GM18867 (cell line): Measurements from ENCODE around the gene RNF11.
A peak's percentile ranks its signal among the peaks of the same experiment; 100 is the strongest.

Source experiments
- ATAC-seq: cut with Tn5 transposase; IDR thresholded peaks from one replicate; pipeline ENCODE4 v1.9.1; 2021; ENCODE audit warnings: mild to moderate bottlenecking, moderate library complexity; ENCODE audit not compliant: unreplicated experiment

The RNF11 gene

GRCh38 chr1:51294566-51295184, 58.6 kb downstream of the RNF11 start:
- ATAC-seq, result no peak

- no peak for ATAC-seq
Measured at GRCh38 chr1:51295926-51296325, 59.9 kb downstream of the RNF11 start.

- peak; percentile 67 for ATAC-seq
Measured at GRCh38 chr1:51296383-51297357, 60.6 kb downstream of the RNF11 start.

- ATAC-seq, result no peak
Measured at GRCh38 chr1:51297401-51298321, 61.6 kb downstream of the RNF11 start.

GRCh38 chr1:51298322-51298705, 62.2 kb downstream of the RNF11 start:
- ATAC-seq, result no peak

- no peak for ATAC-seq
Measured at GRCh38 chr1:51299185-51299885, 63.3 kb downstream of the RNF11 start.

- no peak for ATAC-seq
Measured at GRCh38 chr1:51299981-51300670, 64.1 kb downstream of the RNF11 start.

- no peak for ATAC-seq
Measured at GRCh38 chr1:51301152-51301843, 65.2 kb downstream of the RNF11 start.

DNA sequence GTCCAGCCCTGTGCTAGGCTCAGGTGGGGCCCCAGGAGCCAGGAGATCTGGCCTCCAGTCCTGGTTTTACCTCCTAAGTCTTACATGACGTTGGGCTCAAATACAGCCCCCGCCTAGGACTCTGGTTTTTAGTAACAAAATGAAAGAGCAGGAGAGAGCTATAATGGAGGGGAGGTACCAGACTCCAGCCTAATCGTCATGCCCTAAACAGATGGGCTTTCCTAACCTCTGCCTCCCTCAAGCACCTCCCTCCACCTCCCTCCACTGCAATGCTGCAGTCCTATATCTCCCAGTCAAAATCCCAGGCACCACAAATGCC, 65.7 kb downstream of the RNF11 start:
- ATAC-seq, result no peak

GRCh38 chr1:51302270-51302669, 66.2 kb downstream of the RNF11 start:
- ATAC-seq, result no peak

GRCh38 chr1:51302746-51303145, 66.7 kb downstream of the RNF11 start:
- ATAC-seq, result no peak

DNA sequence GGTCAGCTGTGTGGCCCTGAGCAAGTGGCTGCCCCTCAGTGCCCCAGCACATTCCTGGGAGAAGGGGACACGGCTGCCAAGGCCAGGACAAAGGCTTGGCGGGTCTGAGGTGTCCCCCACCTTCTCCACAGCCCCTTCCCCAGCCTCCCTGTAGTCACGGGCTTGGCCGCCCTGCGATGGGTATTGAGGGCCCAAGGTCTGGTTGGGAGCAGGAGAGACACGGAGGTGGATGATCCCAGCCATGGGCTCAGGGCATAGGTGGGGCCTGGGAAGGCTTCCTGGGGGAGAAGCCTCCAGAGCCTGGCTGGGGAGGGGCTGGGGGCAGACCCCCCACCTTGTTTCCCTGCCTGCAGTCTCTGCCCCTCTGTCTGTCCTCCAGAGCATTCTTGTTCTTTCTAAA, 67.2 kb downstream of the RNF11 start:
- ATAC-seq, result no peak

GRCh38 chr1:51303751-51304251, 67.7 kb downstream of the RNF11 start:
- peak; percentile 35 for ATAC-seq

DNA sequence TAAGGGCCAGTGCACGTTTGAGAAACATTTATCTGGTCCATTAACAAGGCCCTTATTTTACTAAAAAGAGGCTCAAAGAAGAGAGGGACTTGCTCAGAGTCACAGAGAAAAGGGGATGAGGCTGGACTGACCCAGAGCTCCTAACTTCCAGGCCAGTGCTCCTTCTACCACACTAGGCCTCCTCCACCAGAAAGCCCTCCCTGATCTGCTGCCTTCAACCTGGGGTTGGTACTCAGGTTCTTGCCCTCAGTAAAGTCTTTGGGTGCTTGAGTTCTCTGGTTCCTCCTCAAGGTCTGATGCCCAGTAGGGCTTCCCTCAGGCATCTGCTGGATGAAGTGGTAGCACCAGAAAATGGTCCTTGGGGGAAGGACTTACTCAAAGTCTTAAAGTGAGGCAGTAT, 68.3 kb downstream of the RNF11 start:
- ATAC-seq, result no peak

- ATAC-seq, result no peak
Measured at GRCh38 chr1:51305371-51305823, 69.3 kb downstream of the RNF11 start.

DNA sequence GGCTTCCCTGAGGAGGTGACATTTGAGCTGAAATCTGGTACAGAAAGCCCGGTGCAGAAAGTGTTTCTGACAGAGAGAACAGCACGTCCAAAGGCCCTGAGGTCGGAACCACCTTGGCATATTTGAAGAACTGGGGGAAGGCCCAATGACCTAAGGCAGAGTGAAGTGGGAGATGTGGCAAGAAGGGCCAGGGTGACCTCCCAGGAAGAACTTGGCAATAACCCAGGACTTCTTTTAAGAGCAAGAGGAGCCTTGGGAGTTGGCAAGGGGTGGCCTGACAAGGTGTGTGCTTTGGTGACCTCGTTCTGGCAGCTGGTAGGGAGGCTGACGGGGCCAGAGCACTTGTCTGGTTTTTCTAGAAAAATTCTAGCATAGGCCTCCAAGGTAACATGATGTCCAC, 70.9 kb downstream of the RNF11 start:
- no peak for ATAC-seq

- no peak for ATAC-seq
Measured at GRCh38 chr1:51308636-51309035, 72.6 kb downstream of the RNF11 start.

GRCh38 chr1:51309291-51309690, 73.2 kb downstream of the RNF11 start:
- no peak for ATAC-seq

DNA sequence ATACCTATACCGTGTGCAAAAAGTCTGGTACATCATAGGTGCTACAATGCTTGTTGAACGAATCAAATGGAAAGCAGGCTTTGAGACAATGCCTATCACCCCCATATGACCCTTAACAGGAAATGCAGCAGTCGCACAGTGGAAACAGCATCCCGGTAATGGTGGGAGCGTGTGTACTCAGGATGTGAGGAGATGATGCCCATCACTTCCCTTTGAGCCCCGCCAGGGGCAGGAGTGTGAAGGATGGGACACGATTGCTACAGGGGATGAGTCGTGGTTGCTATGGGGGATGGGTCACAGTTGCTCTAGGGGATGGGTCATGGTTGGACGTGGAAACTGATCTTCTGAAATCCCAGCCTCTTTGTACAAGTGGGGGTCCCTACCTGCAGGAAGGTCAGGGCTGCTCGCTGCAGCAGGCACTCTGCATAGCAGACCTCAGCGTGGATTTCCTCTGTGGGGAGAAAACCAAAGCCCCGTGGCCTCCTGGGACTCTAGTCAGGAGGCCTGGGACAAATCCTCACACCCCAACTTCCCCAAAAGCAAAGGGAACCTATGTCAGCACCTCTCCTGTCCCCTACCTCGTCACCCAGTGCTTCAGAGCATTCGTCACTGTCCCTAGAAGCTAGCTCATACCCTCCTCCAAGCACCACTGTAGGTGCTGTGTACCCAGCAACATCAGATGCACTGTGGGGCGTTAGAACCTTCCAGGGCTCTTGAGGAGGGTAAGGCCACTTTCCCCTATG, 75.0 kb downstream of the RNF11 start:
- no peak for ATAC-seq
